NCI-H2227 treated with DMSO at 0.1 percent for 48 hours (cell line): Measurements from ENCODE around the gene CCDC150.
"Not testable (repeated sequence)": the region's sequence is repeated elsewhere in the genome, so short reads cannot be mapped to it uniquely, and the experiment has no call there.

Source experiments
- DNase-seq: peaks from one replicate; lab custom pipeline; 2025; lab: John Stamatoyannopoulos, UW

CCDC150 gene

GRCh38 chr2:196711625-196712024, 72.1 kb downstream of the CCDC150 start:
- DNase-seq = no peak

- no peak for DNase-seq
Observed at GRCh38 chr2:196712867-196713266, 73.4 kb downstream of the CCDC150 start.

GRCh38 chr2:196718419-196719109, 79.0 kb downstream of the CCDC150 start:
- DNase-seq = no peak

- DNase-seq = peak; percentile 46
Observed at GRCh38 chr2:196719110-196719872, 79.8 kb downstream of the CCDC150 start.

- no peak for DNase-seq
Observed at GRCh38 chr2:196723571-196723970, 84.1 kb downstream of the CCDC150 start.

- DNase-seq = no peak
Observed at GRCh38 chr2:196725218-196725617, 85.7 kb downstream of the CCDC150 start.

- no peak for DNase-seq
Observed at GRCh38 chr2:196725882-196726281, 86.4 kb downstream of the CCDC150 start.

- no peak for DNase-seq
Observed at GRCh38 chr2:196729418-196729817, 89.9 kb downstream of the CCDC150 start.

GRCh38 chr2:196736646-196737045, 97.1 kb downstream of the CCDC150 start:
- not testable (repeated sequence) for DNase-seq

GRCh38 chr2:196737046-196737445, 97.5 kb downstream of the CCDC150 start:
- no peak for DNase-seq

GRCh38 chr2:196739031-196739430, 99.5 kb downstream of the CCDC150 start:
- no peak for DNase-seq

- DNase-seq = no peak
Observed at GRCh38 chr2:196742216-196742615, 102.7 kb downstream of the CCDC150 start.

- no peak for DNase-seq
Observed at GRCh38 chr2:196742685-196743084, 103.2 kb downstream of the CCDC150 start.

- no peak for DNase-seq
Observed at GRCh38 chr2:196743165-196743564, 103.7 kb downstream of the CCDC150 start.

GRCh38 chr2:196745711-196746110, 106.2 kb downstream of the CCDC150 start:
- DNase-seq = no peak

GRCh38 chr2:196747400-196747799, 107.9 kb downstream of the CCDC150 start:
- no peak for DNase-seq

- DNase-seq = no peak
Observed at GRCh38 chr2:196748123-196748522, 108.6 kb downstream of the CCDC150 start.

GRCh38 chr2:196750291-196750923, 110.9 kb downstream of the CCDC150 start:
- no peak for DNase-seq

- DNase-seq = no peak
Observed at GRCh38 chr2:196750977-196751631, 111.6 kb downstream of the CCDC150 start.

- peak; percentile 23 for DNase-seq
Observed at GRCh38 chr2:196758474-196759377, 119.2 kb downstream of the CCDC150 start.

- no peak for DNase-seq
Observed at GRCh38 chr2:196759378-196759706, 119.8 kb downstream of the CCDC150 start.

- DNase-seq = no peak
Observed at GRCh38 chr2:196767101-196767500, 127.6 kb downstream of the CCDC150 start.
